Measurements from ENCODE around the gene HOXC6. TPM values are rescaled to one million over a fixed set of nuclear protein-coding genes. Genes with fewer than 3 reads are reported as not detected.

HOXC6 gene
- total RNA-seq, 1 donor, result 7.2 TPM

DNA sequence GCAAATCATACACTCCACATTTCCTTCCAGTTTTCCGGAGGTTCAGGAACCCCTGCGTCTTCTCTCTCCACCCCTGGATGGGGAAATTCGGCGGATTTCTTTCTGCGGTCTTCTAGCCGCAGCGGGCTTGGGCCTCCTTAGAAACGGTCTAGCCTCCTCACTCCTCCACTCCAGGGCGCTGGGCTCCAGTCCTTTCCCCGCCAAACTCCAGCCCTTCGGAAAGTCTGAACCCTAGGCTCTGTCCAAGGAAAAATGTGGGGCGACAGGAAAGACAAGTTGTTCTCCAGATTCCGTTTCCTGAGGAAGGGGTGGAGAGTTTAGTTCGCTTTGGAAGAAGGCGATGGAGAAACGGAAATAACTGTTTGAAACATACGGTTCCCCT, 44.7 kb upstream of the HOXC6 start:
- Histone ChIP-seq H3K36me3 (ENCODE audit: insufficient read depth, low read length) (no peaks in the 10 kb centered on the region), H3K4me2 (ENCODE audit: insufficient read depth, low read length) (no peak overlapping the region), H3K79me2 (ENCODE audit: insufficient read depth, low read length) (peaks cover 36% of the 10 kb centered on the region), H3K4me1 (ENCODE audit: insufficient read depth, low read length) (peaks cover 24% of the 10 kb centered on the region), H2AFZ (ENCODE audit: low read length) (no peak overlapping the region), H3K27me3 (ENCODE audit: insufficient read depth, low read length) (no peaks in the 10 kb centered on the region), H3K9me3 (ENCODE audit: low read depth, low read length) (no peaks in the 10 kb centered on the region), H4K20me1 (ENCODE audit: insufficient read depth, low read length) (no peaks in the 10 kb centered on the region), H3K4me3 (ENCODE audit: insufficient read depth, low read length) (no peak overlapping the region), H3K27ac (ENCODE audit: low read depth, low read length) (no peak overlapping the region)
- TF ChIP-seq, protein P1, sequence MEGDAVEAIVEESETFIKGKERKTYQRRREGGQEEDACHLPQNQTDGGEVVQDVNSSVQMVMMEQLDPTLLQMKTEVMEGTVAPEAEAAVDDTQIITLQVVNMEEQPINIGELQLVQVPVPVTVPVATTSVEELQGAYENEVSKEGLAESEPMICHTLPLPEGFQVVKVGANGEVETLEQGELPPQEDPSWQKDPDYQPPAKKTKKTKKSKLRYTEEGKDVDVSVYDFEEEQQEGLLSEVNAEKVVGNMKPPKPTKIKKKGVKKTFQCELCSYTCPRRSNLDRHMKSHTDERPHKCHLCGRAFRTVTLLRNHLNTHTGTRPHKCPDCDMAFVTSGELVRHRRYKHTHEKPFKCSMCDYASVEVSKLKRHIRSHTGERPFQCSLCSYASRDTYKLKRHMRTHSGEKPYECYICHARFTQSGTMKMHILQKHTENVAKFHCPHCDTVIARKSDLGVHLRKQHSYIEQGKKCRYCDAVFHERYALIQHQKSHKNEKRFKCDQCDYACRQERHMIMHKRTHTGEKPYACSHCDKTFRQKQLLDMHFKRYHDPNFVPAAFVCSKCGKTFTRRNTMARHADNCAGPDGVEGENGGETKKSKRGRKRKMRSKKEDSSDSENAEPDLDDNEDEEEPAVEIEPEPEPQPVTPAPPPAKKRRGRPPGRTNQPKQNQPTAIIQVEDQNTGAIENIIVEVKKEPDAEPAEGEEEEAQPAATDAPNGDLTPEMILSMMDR (IDR thresholded peaks at IDR 0.05; ENCODE audit: extremely low read depth, low read depth, low read length), result no peak
- no peak for DNase-seq (ENCODE audit: insufficient read length, low spot score, missing footprints)

DNA sequence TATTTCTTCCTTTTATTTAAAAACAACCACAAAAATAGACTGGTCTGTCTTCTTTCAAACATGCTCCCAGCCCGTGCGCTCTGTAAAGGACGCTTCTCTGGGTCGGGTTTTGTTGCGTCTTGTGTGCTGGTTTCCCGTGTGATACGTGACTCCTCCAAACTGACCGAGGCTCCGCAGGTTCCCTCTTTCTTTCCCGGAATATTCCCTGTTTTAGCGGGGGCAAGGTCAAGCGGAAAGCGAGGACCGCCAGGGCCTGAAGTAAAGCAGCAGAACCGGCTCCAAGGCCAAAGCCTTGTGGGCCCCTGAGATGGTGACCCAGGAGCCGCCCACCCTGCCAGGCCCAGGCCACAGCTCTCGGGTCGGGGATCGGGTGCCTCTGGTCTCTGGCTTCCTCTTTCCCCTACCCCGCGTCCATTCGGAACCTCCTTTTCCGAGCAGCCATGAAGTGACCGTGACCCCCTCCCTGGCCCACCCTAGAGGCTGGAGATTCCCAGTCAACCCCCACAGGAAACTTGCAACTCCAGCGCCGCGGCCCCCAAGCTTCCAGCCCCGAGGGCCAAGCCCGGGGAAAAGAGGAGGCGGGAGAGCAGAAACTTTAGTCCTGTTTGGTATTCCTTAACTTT, 44.2 kb upstream of the HOXC6 start:
- Histone ChIP-seq H3K9me3 (ENCODE audit: low read depth, low read length) (no peaks in the 10 kb centered on the region), H3K27ac (ENCODE audit: low read depth, low read length) (no peak overlapping the region), H3K4me3 (ENCODE audit: insufficient read depth, low read length) (peak overlapping the region; percentile 58)

GRCh38 chr12:53984901-53985691, 43.1 kb upstream of the HOXC6 start, which contains the start of gene HOXC10:
Gene HOXC10 (plus strand): TSS chr12:53985146. CDS start chr12:53985260, 114 bp downstream.
- peak within 1 kb of the TSS; percentile 93 for H2AFZ ChIP-seq (ENCODE audit: low read length)
- no peaks in the 10 kb centered on the region for H4K20me1 ChIP-seq (ENCODE audit: insufficient read depth, low read length)
- H3K4me1 ChIP-seq (ENCODE audit: insufficient read depth, low read length), result peaks cover 39% of the 10 kb centered on the region
- H3K9me3 ChIP-seq (ENCODE audit: low read depth, low read length), result no peaks in the 10 kb centered on the region
- no peaks in the 10 kb centered on the region for H3K36me3 ChIP-seq (ENCODE audit: insufficient read depth, low read length)
- H3K27ac ChIP-seq (ENCODE audit: low read depth, low read length), result peak within 1 kb of the TSS; percentile 91
- no peaks in the 10 kb centered on the region for H3K27me3 ChIP-seq (ENCODE audit: insufficient read depth, low read length)
- H3K4me3 ChIP-seq (ENCODE audit: insufficient read depth, low read length), result peak within 1 kb of the TSS; percentile 93
- TF ChIP-seq, protein P1 (IDR thresholded peaks at IDR 0.05; ENCODE audit: extremely low read depth, low read depth, low read length), result peak; percentile 64
- H3K4me2 ChIP-seq (ENCODE audit: insufficient read depth, low read length), result peak within 1 kb of the TSS; percentile 99
- peaks cover 52% of the 10 kb centered on the region for H3K79me2 ChIP-seq (ENCODE audit: insufficient read depth, low read length)
- DNase-seq (ENCODE audit: insufficient read length, low spot score, missing footprints), result peak; percentile 99

More for the DNA sequence above, 44.2 kb upstream of the HOXC6 start:
- no peaks in the 10 kb centered on the region for H4K20me1 ChIP-seq (ENCODE audit: insufficient read depth, low read length)
- peaks cover 41% of the 10 kb centered on the region for H3K79me2 ChIP-seq (ENCODE audit: insufficient read depth, low read length)
- DNase-seq (ENCODE audit: insufficient read length, low spot score, missing footprints), result no peak
- TF ChIP-seq, protein P1 (IDR thresholded peaks at IDR 0.05; ENCODE audit: extremely low read depth, low read depth, low read length), result no peak
- no peaks in the 10 kb centered on the region for H3K27me3 ChIP-seq (ENCODE audit: insufficient read depth, low read length)
- H3K4me1 ChIP-seq (ENCODE audit: insufficient read depth, low read length), result peaks cover 29% of the 10 kb centered on the region
- H3K4me2 ChIP-seq (ENCODE audit: insufficient read depth, low read length), result peak overlapping the region; percentile 68
- H3K36me3 ChIP-seq (ENCODE audit: insufficient read depth, low read length), result no peaks in the 10 kb centered on the region
- H2AFZ ChIP-seq (ENCODE audit: low read length), result peak overlapping the region; percentile 57

- H3K9me3 ChIP-seq (ENCODE audit: low read depth, low read length), result no peaks in the 10 kb centered on the region
- H3K4me3 ChIP-seq (ENCODE audit: insufficient read depth, low read length), result peak overlapping the region; percentile 93
- TF ChIP-seq, protein P1 (IDR thresholded peaks at IDR 0.05; ENCODE audit: extremely low read depth, low read depth, low read length), result no peak
- peak overlapping the region; percentile 91 for H3K27ac ChIP-seq (ENCODE audit: low read depth, low read length)
- DNase-seq (ENCODE audit: insufficient read length, low spot score, missing footprints), result no peak
- peaks cover 57% of the 10 kb centered on the region for H3K79me2 ChIP-seq (ENCODE audit: insufficient read depth, low read length)
- peaks cover 44% of the 10 kb centered on the region for H3K4me1 ChIP-seq (ENCODE audit: insufficient read depth, low read length)
- peak overlapping the region; percentile 93 for H2AFZ ChIP-seq (ENCODE audit: low read length)
- H3K27me3 ChIP-seq (ENCODE audit: insufficient read depth, low read length), result no peaks in the 10 kb centered on the region
- no peaks in the 10 kb centered on the region for H3K36me3 ChIP-seq (ENCODE audit: insufficient read depth, low read length)
- peaks cover 5% of the 10 kb centered on the region for H4K20me1 ChIP-seq (ENCODE audit: insufficient read depth, low read length)
- H3K4me2 ChIP-seq (ENCODE audit: insufficient read depth, low read length), result peak overlapping the region; percentile 99
Measured at GRCh38 chr12:53985692-53985993, 42.6 kb upstream of the HOXC6 start.
